GM12801 (cell line): ENCODE measurements around the gene UBXN6.

Source experiments
- CTCF ChIP-seq: IDR thresholded peaks from one replicate; pipeline ENCODE4 v1.5.1; 2011; ENCODE audit warnings: control low read depth; ENCODE audit not compliant: insufficient read length; ENCODE audit errors: extremely low read depth

UBXN6 gene

GRCh38 chr19:4457654-4458395, at the start of gene UBXN6:
UBXN6 (minus strand) TSS chr19:4457794; CDS start chr19:4457697, 97 bp downstream.
- no peak for TF ChIP-seq CTCF

GRCh38 chr19:4507150-4507452, 49.5 kb upstream of the UBXN6 start:
- TF ChIP-seq CTCF: no peak

GRCh38 chr19:4506449-4507149, 49.0 kb upstream of the UBXN6 start:
- no peak for TF ChIP-seq CTCF

GRCh38 chr19:4505570-4506448, 48.2 kb upstream of the UBXN6 start:
- TF ChIP-seq CTCF: no peak

GRCh38 chr19:4504891-4505569, 47.4 kb upstream of the UBXN6 start:
- TF ChIP-seq CTCF: no peak

- TF ChIP-seq CTCF: no peak
Observed at GRCh38 chr19:4504297-4504701, 46.7 kb upstream of the UBXN6 start.

- no peak for TF ChIP-seq CTCF
Observed at GRCh38 chr19:4503825-4504170, 46.2 kb upstream of the UBXN6 start.
